IPS-20b (cell line): ENCODE data around the gene VPS33B.
"Not testable (repeated sequence)": the region's sequence is repeated elsewhere in the genome, so short reads cannot be mapped to it uniquely, and the experiment has no call there.

Source experiments
- H3K27ac ChIP-seq: one replicate; pipeline ENCODE4 v1.5.1; 2013; ENCODE audit warnings: low read length
- H3K27me3 ChIP-seq: 2 replicates; pipeline ENCODE4 v1.6.1; 2013; ENCODE audit warnings: mild to moderate bottlenecking, low read length, inconsistent platforms; ENCODE audit not compliant: insufficient read depth
- H3K36me3 ChIP-seq: 2 replicates; pipeline ENCODE4 v1.6.1; 2013; ENCODE audit warnings: low read depth, mild to moderate bottlenecking, inconsistent platforms, low read length, moderate library complexity; ENCODE audit not compliant: insufficient read depth
- H3K4me1 ChIP-seq: 2 replicates; pipeline ENCODE4 v1.6.1; 2013; ENCODE audit warnings: mild to moderate bottlenecking, control low read depth, inconsistent platforms, low read length, moderate library complexity; ENCODE audit not compliant: insufficient read depth
- H3K4me3 ChIP-seq: 2 replicates; pipeline ENCODE4 v1.5.1; 2013; ENCODE audit warnings: mild to moderate bottlenecking, low read length, inconsistent platforms
- H3K9ac ChIP-seq: 2 replicates; pipeline ENCODE4 v1.6.1; 2013; ENCODE audit warnings: low read depth, mild to moderate bottlenecking, inconsistent platforms, low read length, moderate library complexity
- H3K9me3 ChIP-seq: 2 replicates; pipeline ENCODE4 v1.6.1; 2013; ENCODE audit warnings: mild to moderate bottlenecking, low read depth, low read length, inconsistent platforms; ENCODE audit not compliant: insufficient read depth

Gene VPS33B

GRCh38 chr15:91023720-91024119 is 1.3 kb upstream of the VPS33B start:
- Histone ChIP-seq H3K27ac (no peak overlapping the region), H3K4me3 (no peak overlapping the region), H3K27me3 (no peaks in the 10 kb centered on the region), H3K9ac (no peak overlapping the region), H3K9me3 (no peaks in the 10 kb centered on the region), H3K4me1 (no peaks in the 10 kb centered on the region; the same call in 1 of the 2 replicates), H3K36me3 (no peaks in the 10 kb centered on the region)

DNA sequence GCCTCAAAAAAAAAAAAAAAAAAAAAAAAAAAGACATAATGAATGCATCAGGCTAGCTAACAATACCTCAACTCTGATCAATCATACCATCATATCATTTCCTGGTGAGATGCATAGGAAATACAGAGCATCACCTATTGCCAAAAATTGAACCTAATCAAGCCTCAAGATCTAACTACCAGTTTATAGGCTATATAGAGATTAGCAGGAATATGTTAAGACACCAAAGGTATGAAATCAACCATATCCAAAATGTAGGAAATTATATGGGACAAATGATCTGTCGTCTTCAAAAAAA is 387 bp upstream of the VPS33B start:
- H3K27me3 ChIP-seq: no peaks in the 10 kb centered on the region
- H3K4me3 ChIP-seq: peak overlapping the region; percentile 83
- no peaks in the 10 kb centered on the region for H3K9me3 ChIP-seq
- H3K4me1 ChIP-seq: no peaks in the 10 kb centered on the region; the same call in 1 of the 2 replicates
- H3K9ac ChIP-seq: peak overlapping the region; percentile 74; the same call in 1 of the 2 replicates
- H3K27ac ChIP-seq: no peak overlapping the region
- H3K36me3 ChIP-seq: no peaks in the 10 kb centered on the region

GRCh38 chr15:91021516-91022074 is 799 bp downstream of the VPS33B start:
- H3K4me1 ChIP-seq: no peaks in the 10 kb centered on the region; the same call in 1 of the 2 replicates
- peaks cover 4% of the 10 kb centered on the region; the same call in 1 of the 2 replicates for H3K36me3 ChIP-seq
- H3K9ac ChIP-seq: peak overlapping the region; percentile 74
- no peaks in the 10 kb centered on the region for H3K27me3 ChIP-seq
- peak overlapping the region; percentile 83 for H3K4me3 ChIP-seq
- H3K9me3 ChIP-seq: no peaks in the 10 kb centered on the region
- H3K27ac ChIP-seq: no peak overlapping the region

DNA sequence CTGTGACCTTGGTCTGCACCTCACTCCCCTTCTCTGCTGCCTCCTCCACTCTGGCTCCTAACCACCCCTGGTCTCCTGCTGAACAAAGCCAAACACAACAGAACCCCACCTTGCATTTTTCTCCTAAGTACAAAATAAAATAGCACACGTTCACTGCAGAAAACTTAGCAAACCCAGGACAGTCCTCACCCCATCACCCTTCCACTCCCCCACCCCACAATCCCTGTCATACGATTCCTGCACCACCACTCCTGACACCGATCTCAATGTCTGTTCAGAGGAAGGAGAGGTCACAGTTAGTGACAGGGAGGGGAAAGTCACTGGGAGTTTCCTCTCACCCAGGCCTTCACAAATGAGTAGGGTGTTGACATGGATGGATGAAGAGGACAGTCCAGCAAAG is 4.2 kb downstream of the VPS33B start:
- H3K9ac ChIP-seq: no peak overlapping the region

GRCh38 chr15:91017716-91018115 is 4.7 kb downstream of the VPS33B start:
- Histone ChIP-seq H3K27me3 (no peaks in the 10 kb centered on the region), H3K9me3 (no peaks in the 10 kb centered on the region), H3K9ac (no peak overlapping the region), H3K36me3 (peaks cover 16% of the 10 kb centered on the region), H3K4me1 (no peaks in the 10 kb centered on the region; the same call in 1 of the 2 replicates), H3K27ac (no peak overlapping the region), H3K4me3 (no peak overlapping the region)

More for the DNA sequence above, 4.2 kb downstream of the VPS33B start:
- H3K9me3 ChIP-seq: no peaks in the 10 kb centered on the region
- H3K36me3 ChIP-seq: peaks cover 13% of the 10 kb centered on the region
- H3K4me1 ChIP-seq: no peaks in the 10 kb centered on the region; the same call in 1 of the 2 replicates
- no peaks in the 10 kb centered on the region for H3K27me3 ChIP-seq
- H3K27ac ChIP-seq: no peak overlapping the region
- H3K4me3 ChIP-seq: no peak overlapping the region

GRCh38 chr15:91013701-91014100 is 8.7 kb downstream of the VPS33B start:
- H3K9me3 ChIP-seq, H3K27me3 ChIP-seq, H3K4me3 ChIP-seq, H3K27ac ChIP-seq, H3K4me1 ChIP-seq, H3K9ac ChIP-seq: not testable (repeated sequence)
- H3K36me3 ChIP-seq: peaks cover 25% of the 10 kb centered on the region

DNA sequence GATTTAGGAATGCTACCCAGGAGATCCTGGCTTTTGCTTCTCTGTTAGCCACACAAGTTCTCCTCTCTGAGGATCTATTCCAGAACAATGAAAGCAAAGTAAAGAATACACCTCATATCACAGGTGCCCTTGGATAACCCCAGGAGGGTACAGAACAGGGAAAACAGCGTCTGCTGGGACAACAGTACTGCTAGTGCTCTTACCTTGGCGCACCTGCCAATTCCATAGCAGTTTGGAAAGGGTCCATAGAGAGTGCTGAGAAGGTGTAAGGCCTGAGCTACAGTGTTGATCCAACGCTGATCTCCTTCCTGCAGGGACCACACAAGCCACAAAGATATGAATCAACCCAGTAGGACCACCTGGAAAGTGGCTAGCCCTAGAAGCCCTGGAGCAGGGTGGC is 15.1 kb downstream of the VPS33B start:
- Histone ChIP-seq H3K9ac (no peak overlapping the region), H3K4me3 (no peak overlapping the region), H3K27ac (no peak overlapping the region), H3K36me3 (peaks cover 52% of the 10 kb centered on the region), H3K27me3 (no peaks in the 10 kb centered on the region), H3K4me1 (no peaks in the 10 kb centered on the region), H3K9me3 (no peaks in the 10 kb centered on the region)

GRCh38 chr15:91001209-91001608 is 21.2 kb downstream of the VPS33B start:
- no peaks in the 10 kb centered on the region for H3K27me3 ChIP-seq
- H3K4me1 ChIP-seq: no peaks in the 10 kb centered on the region
- H3K4me3 ChIP-seq: no peak overlapping the region
- H3K9ac ChIP-seq: no peak overlapping the region
- H3K9me3 ChIP-seq: no peaks in the 10 kb centered on the region
- H3K27ac ChIP-seq: no peak overlapping the region
- H3K36me3 ChIP-seq: peaks cover 78% of the 10 kb centered on the region

- Histone ChIP-seq H3K9me3 (no peaks in the 10 kb centered on the region), H3K36me3 (peaks cover 56% of the 10 kb centered on the region), H3K4me1 (no peaks in the 10 kb centered on the region), H3K9ac (no peak overlapping the region), H3K27ac (no peak overlapping the region), H3K27me3 (no peaks in the 10 kb centered on the region), H3K4me3 (no peak overlapping the region)
Measured at GRCh38 chr15:90998737-90999136, 23.7 kb downstream of the VPS33B start.

DNA sequence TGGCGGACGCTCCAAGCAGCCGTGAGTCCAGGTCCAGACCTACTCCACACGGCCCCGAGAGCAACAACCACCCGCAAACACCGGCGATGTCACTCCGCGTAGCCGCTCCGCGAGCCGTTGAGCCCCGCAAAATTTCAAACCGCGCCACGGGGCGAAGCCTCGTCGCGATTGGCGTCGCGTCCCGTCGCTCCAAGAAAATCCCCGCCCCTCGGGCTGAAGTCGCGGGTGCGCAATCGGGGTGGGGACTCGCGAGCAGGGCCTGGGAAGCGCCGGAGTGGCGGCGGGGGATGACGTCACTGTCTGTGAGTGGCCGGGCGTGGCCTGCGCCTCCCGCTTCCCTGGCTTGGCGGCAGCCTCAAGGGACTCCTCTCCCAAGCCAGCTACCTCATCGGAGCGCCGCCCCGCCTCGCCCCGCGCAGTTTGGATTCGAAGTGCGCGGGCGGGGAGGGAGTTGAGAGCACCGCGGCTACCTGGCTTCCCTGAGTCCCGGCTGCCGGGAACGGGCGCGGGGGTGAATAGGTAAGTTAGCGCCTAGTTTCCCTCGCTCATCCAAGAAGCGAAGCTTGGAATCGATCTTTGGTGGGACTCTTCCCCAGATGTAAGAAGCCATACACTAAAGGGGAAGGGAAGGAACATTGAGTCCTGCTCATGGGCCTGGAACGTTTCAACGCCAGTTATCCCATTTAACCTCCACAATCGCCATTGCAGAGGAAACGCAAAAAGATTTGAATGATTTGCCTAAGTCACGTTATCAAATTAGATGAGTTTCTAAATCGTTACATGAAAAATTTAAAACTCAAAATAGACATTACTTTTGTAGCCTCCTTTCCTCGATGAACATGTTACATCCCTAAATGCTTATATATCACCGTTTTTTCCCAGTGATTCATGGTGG is 27.7 kb downstream of the VPS33B start, which contains the start of gene PRC1:
PRC1 (minus strand) TSS at position 119 of the 895 bp plus-strand sequence; CDS start at position 1, 118 bp downstream.
- Histone ChIP-seq H3K9me3 (no peaks in the 10 kb centered on the region), H3K4me3 (peak within 1 kb of the TSS; percentile 94), H3K36me3 (peaks cover 27% of the 10 kb centered on the region), H3K4me1 (peaks cover 5% of the 10 kb centered on the region), H3K27ac (peak within 1 kb of the TSS; percentile 70), H3K27me3 (no peaks in the 10 kb centered on the region), H3K9ac (peak within 1 kb of the TSS; percentile 97)

DNA sequence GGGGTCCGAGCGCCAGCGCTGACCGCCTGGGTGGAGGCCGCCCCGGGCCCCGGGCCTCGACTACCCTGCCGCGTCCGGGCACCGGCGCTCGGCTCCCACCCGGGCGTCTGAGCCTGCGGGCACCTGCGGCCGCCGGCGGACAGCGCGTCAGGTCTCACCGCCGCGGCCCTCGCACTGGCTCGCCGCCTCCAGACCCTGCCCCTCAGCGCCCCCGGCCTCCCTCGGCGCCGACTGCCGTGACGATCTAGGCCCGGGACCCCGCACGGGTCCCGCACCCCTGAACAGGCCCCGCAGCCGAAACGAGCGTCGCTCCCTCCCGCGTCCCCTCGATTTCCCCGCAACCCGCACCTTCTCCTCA is 28.4 kb downstream of the VPS33B start:
- peak overlapping the region; percentile 25 for H3K27ac ChIP-seq
- H3K9ac ChIP-seq: peak overlapping the region; percentile 97
- H3K4me1 ChIP-seq: peaks cover 5% of the 10 kb centered on the region

More for the DNA sequence above, 28.4 kb downstream of the VPS33B start:
- no peaks in the 10 kb centered on the region for H3K9me3 ChIP-seq
- H3K27me3 ChIP-seq: no peaks in the 10 kb centered on the region
- peak overlapping the region; percentile 94 for H3K4me3 ChIP-seq
- H3K36me3 ChIP-seq: peaks cover 21% of the 10 kb centered on the region
